ENCODE measurements around the gene TEX12. TPM values are rescaled to one million over a fixed set of nuclear protein-coding genes. Genes with fewer than 3 reads are reported as not detected.
A peak's percentile ranks its signal among the peaks of the same experiment; 100 is the strongest.

The TEX12 gene
- total RNA-seq, 1 donor from 2014 or later: 0.65 TPM

DNA sequence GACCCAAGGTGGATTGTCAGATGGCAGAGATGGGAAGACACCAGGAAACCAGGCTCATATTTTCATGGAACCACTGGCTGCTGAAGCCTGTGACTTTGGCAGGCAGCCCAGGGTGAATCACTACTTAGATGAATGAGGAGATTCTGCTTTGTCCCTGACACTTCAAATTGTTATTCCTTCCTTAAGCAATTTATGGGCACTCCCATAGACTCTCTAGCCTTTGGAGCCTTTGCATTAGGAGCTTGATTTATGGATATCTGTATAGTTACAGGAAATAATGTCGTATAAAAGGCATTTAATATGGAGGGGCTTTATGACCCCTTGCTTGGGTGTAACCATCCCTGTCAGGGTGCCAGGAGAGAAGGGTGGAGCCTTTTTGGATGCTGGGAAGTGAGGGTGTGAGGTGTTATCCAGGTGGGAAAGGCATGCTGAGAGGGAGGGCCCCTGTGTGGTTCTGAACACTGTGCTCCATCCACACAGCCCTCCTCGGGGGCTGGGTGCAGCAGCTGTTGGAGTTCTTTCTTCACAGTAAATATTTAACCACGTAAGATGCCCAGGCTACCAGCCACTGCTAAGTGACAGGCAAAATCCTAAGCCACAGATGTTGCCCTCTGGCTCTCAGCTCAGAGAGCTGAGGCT is 38.6 kb upstream of the TEX12 start:
- peak; percentile 25 to 44 for DNase-seq (ENCODE audit: low spot score in 2 of 2, unreplicated experiment in 2 of 2)
- Mint-ChIP-seq H3K27me3 (ENCODE audit: low read depth) (peaks cover 5% of the 10 kb centered on the region), H3K9me3 (no peaks in the 10 kb centered on the region), H3K36me3 (no peaks in the 10 kb centered on the region), H3K27ac (peak overlapping the region; percentile 33), H3K4me3 (no peak overlapping the region), H3K4me1 (peaks cover 12% of the 10 kb centered on the region)
- TF ChIP-seq, protein P1, sequence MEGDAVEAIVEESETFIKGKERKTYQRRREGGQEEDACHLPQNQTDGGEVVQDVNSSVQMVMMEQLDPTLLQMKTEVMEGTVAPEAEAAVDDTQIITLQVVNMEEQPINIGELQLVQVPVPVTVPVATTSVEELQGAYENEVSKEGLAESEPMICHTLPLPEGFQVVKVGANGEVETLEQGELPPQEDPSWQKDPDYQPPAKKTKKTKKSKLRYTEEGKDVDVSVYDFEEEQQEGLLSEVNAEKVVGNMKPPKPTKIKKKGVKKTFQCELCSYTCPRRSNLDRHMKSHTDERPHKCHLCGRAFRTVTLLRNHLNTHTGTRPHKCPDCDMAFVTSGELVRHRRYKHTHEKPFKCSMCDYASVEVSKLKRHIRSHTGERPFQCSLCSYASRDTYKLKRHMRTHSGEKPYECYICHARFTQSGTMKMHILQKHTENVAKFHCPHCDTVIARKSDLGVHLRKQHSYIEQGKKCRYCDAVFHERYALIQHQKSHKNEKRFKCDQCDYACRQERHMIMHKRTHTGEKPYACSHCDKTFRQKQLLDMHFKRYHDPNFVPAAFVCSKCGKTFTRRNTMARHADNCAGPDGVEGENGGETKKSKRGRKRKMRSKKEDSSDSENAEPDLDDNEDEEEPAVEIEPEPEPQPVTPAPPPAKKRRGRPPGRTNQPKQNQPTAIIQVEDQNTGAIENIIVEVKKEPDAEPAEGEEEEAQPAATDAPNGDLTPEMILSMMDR (IDR thresholded peaks at IDR 0.05; ENCODE audit: unreplicated experiment): no peak

DNA sequence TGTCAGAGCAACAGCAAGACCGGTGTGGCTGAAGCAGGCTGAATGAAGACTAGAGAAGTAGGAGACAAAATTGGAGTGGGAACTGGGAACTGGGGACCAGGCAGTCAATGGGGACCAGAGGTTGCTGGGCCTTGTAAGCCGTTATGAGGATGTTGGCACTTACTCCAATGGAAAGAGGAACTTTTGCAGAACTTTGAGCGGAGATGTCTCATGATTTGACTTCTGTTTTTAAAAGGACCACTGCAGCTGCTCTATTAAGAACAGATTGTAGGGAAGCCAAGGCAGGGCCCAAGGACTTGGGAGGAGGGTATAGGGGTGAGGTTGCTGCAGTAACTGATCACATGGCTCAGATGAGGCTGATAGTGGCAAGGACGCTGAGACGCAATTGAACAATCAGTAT is 37.5 kb upstream of the TEX12 start:
- no peaks in the 10 kb centered on the region for H3K36me3 Mint-ChIP-seq
- H3K27ac Mint-ChIP-seq: no peak overlapping the region
- H3K4me3 Mint-ChIP-seq: no peak overlapping the region
- H3K9me3 Mint-ChIP-seq: no peaks in the 10 kb centered on the region
- H3K4me1 Mint-ChIP-seq: peaks cover 8% of the 10 kb centered on the region
- TF ChIP-seq, protein P1 (IDR thresholded peaks at IDR 0.05; ENCODE audit: unreplicated experiment): no peak
- H3K27me3 Mint-ChIP-seq (ENCODE audit: low read depth): peaks cover 5% of the 10 kb centered on the region
- no peak for DNase-seq (ENCODE audit: low spot score in 2 of 2, unreplicated experiment in 2 of 2)

DNA sequence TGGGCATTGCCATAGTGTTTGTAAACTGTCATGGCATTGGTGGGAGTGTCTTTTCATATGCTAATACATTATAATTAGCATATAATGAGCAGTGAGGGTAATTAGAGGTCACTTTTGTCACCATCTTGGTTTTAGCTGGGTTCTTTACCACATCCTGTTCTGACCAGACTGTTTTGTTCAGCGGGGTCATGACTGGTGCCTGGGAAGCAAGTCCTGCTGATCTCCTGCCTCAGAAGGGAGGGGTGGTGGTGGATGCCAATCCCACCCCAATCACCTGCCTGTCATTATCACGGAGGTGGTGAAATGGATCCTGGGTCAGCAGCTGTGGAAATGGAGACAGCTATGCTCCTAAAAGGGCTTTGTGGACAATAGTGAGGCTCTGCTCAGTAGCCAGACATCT is 34.4 kb upstream of the TEX12 start:
- peaks cover 8% of the 10 kb centered on the region for H3K4me1 Mint-ChIP-seq
- peaks cover 7% of the 10 kb centered on the region for H3K27me3 Mint-ChIP-seq (ENCODE audit: low read depth)
- H3K9me3 Mint-ChIP-seq: no peaks in the 10 kb centered on the region
- H3K36me3 Mint-ChIP-seq: no peaks in the 10 kb centered on the region
- H3K27ac Mint-ChIP-seq: no peak overlapping the region
- TF ChIP-seq, protein P1 (IDR thresholded peaks at IDR 0.05; ENCODE audit: unreplicated experiment): no peak
- DNase-seq (ENCODE audit: low spot score in 2 of 2, unreplicated experiment in 2 of 2): no peak
- no peak overlapping the region for H3K4me3 Mint-ChIP-seq

DNA sequence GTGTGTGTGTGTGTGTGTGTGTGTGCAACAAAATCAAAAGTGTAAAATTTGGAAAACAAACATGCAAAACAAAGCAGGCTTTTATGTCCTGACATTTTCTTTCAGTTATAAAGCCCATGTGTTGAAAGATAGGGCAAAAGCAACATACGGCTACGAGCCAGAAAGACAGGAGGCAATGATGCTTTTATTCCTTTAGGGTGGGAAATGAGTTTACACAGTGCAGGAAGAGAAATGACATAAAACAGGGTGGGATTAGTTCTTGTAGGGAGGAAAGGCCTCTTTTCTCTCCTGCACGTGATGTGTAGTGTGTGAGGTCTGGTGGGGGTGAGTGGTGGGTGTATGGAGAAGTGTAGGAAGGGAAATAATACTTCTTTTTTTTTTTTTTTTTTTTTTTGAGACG is 32.7 kb upstream of the TEX12 start:
- TF ChIP-seq, protein P1 (IDR thresholded peaks at IDR 0.05; ENCODE audit: unreplicated experiment): no peak
- no peak overlapping the region for H3K27ac Mint-ChIP-seq
- no peak overlapping the region for H3K4me3 Mint-ChIP-seq
- H3K27me3 Mint-ChIP-seq (ENCODE audit: low read depth): peaks cover 7% of the 10 kb centered on the region
- H3K36me3 Mint-ChIP-seq: no peaks in the 10 kb centered on the region
- no peak for DNase-seq (ENCODE audit: low spot score in 2 of 2, unreplicated experiment in 2 of 2)
- no peaks in the 10 kb centered on the region for H3K9me3 Mint-ChIP-seq
- no peaks in the 10 kb centered on the region for H3K4me1 Mint-ChIP-seq

DNA sequence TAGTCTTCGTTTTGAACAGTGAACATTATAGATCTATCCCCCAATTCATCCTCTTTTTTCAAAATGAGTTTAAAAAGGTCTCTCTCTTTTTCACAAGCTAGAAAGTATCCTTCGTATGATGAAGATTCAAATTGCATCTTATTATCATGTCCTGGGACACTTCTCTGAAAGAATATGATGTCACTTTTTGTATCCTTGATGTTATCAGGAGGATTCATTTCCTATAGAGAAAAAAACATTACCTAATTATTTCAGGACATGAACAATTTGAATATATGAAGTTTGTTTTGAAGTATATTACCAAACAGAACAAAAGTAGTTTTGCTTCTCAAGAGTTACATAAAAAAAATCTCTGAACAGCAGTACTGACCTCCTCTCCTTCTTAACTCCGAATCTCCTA is 23.6 kb upstream of the TEX12 start:
- H3K27me3 Mint-ChIP-seq (ENCODE audit: low read depth): no peaks in the 10 kb centered on the region
- H3K4me3 Mint-ChIP-seq: no peak overlapping the region
- TF ChIP-seq, protein P1 (IDR thresholded peaks at IDR 0.05; ENCODE audit: unreplicated experiment): no peak
- H3K9me3 Mint-ChIP-seq: peaks cover 11% of the 10 kb centered on the region
- no peak overlapping the region for H3K27ac Mint-ChIP-seq
- H3K4me1 Mint-ChIP-seq: no peaks in the 10 kb centered on the region
- DNase-seq (ENCODE audit: low spot score in 2 of 2, unreplicated experiment in 2 of 2): no peak
- peaks cover 2% of the 10 kb centered on the region for H3K36me3 Mint-ChIP-seq

DNA sequence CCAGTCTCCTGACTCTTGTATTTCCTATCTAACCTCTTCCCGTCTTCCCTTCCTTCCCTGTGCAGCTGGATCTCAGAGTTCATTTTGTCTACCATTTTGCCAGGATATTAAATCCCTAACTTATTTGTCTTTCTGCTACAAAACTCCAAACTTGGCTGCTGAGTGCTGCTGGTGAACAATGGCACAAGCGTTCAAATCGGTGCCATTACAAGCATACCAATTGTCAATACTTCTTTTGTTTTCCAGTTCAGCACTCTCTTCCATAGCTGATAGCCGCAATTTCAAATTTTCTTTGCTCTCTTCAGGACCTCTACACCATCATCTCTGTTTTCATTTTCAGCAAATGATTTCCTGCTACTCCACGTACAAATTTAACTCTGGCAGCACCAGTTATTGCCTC is 16.7 kb upstream of the TEX12 start:
- Mint-ChIP-seq H3K27ac (no peak overlapping the region), H3K4me3 (no peak overlapping the region), H3K27me3 (ENCODE audit: low read depth) (peaks cover 7% of the 10 kb centered on the region), H3K4me1 (no peaks in the 10 kb centered on the region), H3K9me3 (no peaks in the 10 kb centered on the region), H3K36me3 (no peaks in the 10 kb centered on the region)
- TF ChIP-seq, protein P1 (IDR thresholded peaks at IDR 0.05; ENCODE audit: unreplicated experiment): no peak
- DNase-seq (ENCODE audit: low spot score in 2 of 2, unreplicated experiment in 2 of 2): no peak

Measured in mesothelial cell of epicardium (in vitro differentiated cells).